Breast epithelium (tissue), 4 donors: Measurements from ENCODE around the gene PIP5KL1. TPM values are rescaled to one million over a fixed set of nuclear protein-coding genes. Genes with fewer than 3 reads are reported as not detected.
A peak's percentile ranks its signal among the peaks of the same experiment; 100 is the strongest.

ENCODE experiments used
- DNase-seq, 2 donors: peaks; one replicate each; pipeline ENCODE4 v3.0.0-alpha.2; 2019; ENCODE audit warnings: low spot score in 2 of 2
- H3K27ac ChIP-seq, 2 donors: fragments of 200-600 bp; sonication (generic) in 1 of 2; one replicate each; pipeline ENCODE4 v1.5.1; 2016 to 2019; ENCODE audit warnings: mild to moderate bottlenecking in 1 of 2
- H3K27me3 ChIP-seq, 2 donors: fragments of 200-600 bp; sonication (generic) in 1 of 2; one replicate each; pipeline versions ENCODE4 v1.5.1 to v1.6.0; 2017 to 2019; ENCODE audit warnings: control low read depth in 1 of 2, mild to moderate bottlenecking in 1 of 2
- H3K36me3 ChIP-seq: fragments of 200-600 bp; one replicate; pipeline ENCODE4 v1.5.1; 2019
- H3K4me1 ChIP-seq, 2 donors: fragments of 200-600 bp; sonication (generic); one replicate each; pipeline ENCODE4 v1.5.1; 2016 to 2019; ENCODE audit warnings: control low read depth in 1 of 2
- H3K4me3 ChIP-seq, 3 donors: fragments of 200-600 bp; sonication (generic); 1 replicate in 2 of 3; 2 replicates in 1 of 3; pipeline ENCODE4 v1.5.1; 2016 to 2019; ENCODE audit warnings: mild to moderate bottlenecking in 3 of 3, moderate library complexity in 2 of 3
- H3K9me3 ChIP-seq, 2 donors: fragments of 200-600 bp; sonication (generic) in 1 of 2; one replicate each; pipeline ENCODE4 v1.5.1; 2016 to 2019; ENCODE audit warnings: control low read depth in 1 of 2
- CTCF ChIP-seq, 3 donors: fragments of 450-650 bp; IDR thresholded peaks; one replicate each; pipeline ENCODE4 v1.5.1; 2016 to 2017; ENCODE audit warnings: antibody characterized with exemption in 3 of 3, mild to moderate bottlenecking in 3 of 3, moderate library complexity in 3 of 3
- POLR2A ChIP-seq: fragments of 450-650 bp; IDR thresholded peaks from one replicate; pipeline ENCODE4 v1.6.1; 2016; ENCODE audit warnings: antibody characterized with exemption, mild to moderate bottlenecking, moderate library complexity
- POLR2AphosphoS5 ChIP-seq, 3 donors: sonication (generic); formaldehyde crosslinking; IDR thresholded peaks; one replicate each; pipeline ENCODE4 v1.6.1; 2017; ENCODE audit warnings: antibody characterized with exemption in 3 of 3
- intact Hi-C: fragments of 100-400 bp; cut with DNase I; formaldehyde crosslinking; loops from one replicate; pipeline ENCODE4 v1.15.1; 2023; ENCODE audit warnings: low total_unique reads
- total RNA-seq, 3 donors: library from RNA; depleted of rRNA; stranded (reverse); fragments of >200 nt; gene quantifications; one replicate each; pipeline ENCODE4 v1.1.0, GENCODE V29; 2016

PIP5KL1 gene
- total RNA-seq, 3 donors from 2014 or later: 2.2 to 10.1 (median 5.2) TPM

GRCh38 chr9:127937056-127937387 is 6.4 kb upstream of the PIP5KL1 start:
- no peak for TF ChIP-seq POLR2AphosphoS5 (IDR thresholded peaks at IDR 0.05)
- TF ChIP-seq POLR2A: no peak
- peak overlapping the region; percentile 66 to 88 for H3K27ac ChIP-seq
- DNase-seq: no peak
- H3K9me3 ChIP-seq: no peaks in the 10 kb centered on the region
- H3K27me3 ChIP-seq: no peaks in the 10 kb centered on the region
- peak overlapping the region; percentile 78 to 89 (median 79) for H3K4me3 ChIP-seq
- H3K36me3 ChIP-seq: no peaks in the 10 kb centered on the region
- intact Hi-C loops: no loop called here
- H3K4me1 ChIP-seq: peaks cover 18 to 25% of the 10 kb centered on the region in 2 donors

- no peaks in the 10 kb centered on the region for H3K36me3 ChIP-seq
- no peak for DNase-seq
- no peaks in the 10 kb centered on the region for H3K9me3 ChIP-seq
- peak overlapping the region in 2 of 3 donors; percentile 79 to 89 for H3K4me3 ChIP-seq
- H3K27ac ChIP-seq: no peak overlapping the region
- H3K27me3 ChIP-seq: no peaks in the 10 kb centered on the region
- intact Hi-C loops: no loop called here
- peaks cover 14 to 25% of the 10 kb centered on the region in 2 donors for H3K4me1 ChIP-seq
- TF ChIP-seq CTCF (IDR thresholded peaks at IDR 0.05): no peak
- no peak for TF ChIP-seq POLR2AphosphoS5 (IDR thresholded peaks at IDR 0.05)
- TF ChIP-seq POLR2A: no peak
These were observed 5.8 kb upstream of the PIP5KL1 start for GRCh38 chr9:127936347-127936852.

- H3K4me1 ChIP-seq: peaks cover 18 to 28% of the 10 kb centered on the region in 2 donors
- H3K27me3 ChIP-seq: no peaks in the 10 kb centered on the region
- H3K4me3 ChIP-seq: peak overlapping the region in 1 of 3 donors; percentile 89
- no peaks in the 10 kb centered on the region for H3K36me3 ChIP-seq
- H3K27ac ChIP-seq: no peak overlapping the region
- TF ChIP-seq POLR2AphosphoS5 (IDR thresholded peaks at IDR 0.05) (no peak), POLR2A (no peak), CTCF (IDR thresholded peaks at IDR 0.05) (no peak)
- intact Hi-C loops: no loop called here
- no peak for DNase-seq
- H3K9me3 ChIP-seq: no peaks in the 10 kb centered on the region
These were observed 5.2 kb upstream of the PIP5KL1 start for GRCh38 chr9:127935765-127936221.

- no peak overlapping the region for H3K4me3 ChIP-seq
- DNase-seq: no peak
- H3K9me3 ChIP-seq: no peaks in the 10 kb centered on the region
- TF ChIP-seq CTCF (IDR thresholded peaks at IDR 0.05): no peak
- no peak for TF ChIP-seq POLR2A
- no peak for TF ChIP-seq POLR2AphosphoS5 (IDR thresholded peaks at IDR 0.05)
- H3K4me1 ChIP-seq: peaks cover 24 to 29% of the 10 kb centered on the region in 2 donors
- intact Hi-C loops: no loop called here
- no peak overlapping the region for H3K27ac ChIP-seq
- no peaks in the 10 kb centered on the region for H3K36me3 ChIP-seq
- no peaks in the 10 kb centered on the region for H3K27me3 ChIP-seq
These were observed 4.4 kb upstream of the PIP5KL1 start for GRCh38 chr9:127934986-127935385.

- Histone ChIP-seq H3K9me3 (no peaks in the 10 kb centered on the region), H3K4me3 (no peak overlapping the region), H3K27ac (no peak overlapping the region), H3K4me1 (peaks cover 24 to 29% of the 10 kb centered on the region in 2 donors), H3K36me3 (no peaks in the 10 kb centered on the region), H3K27me3 (no peaks in the 10 kb centered on the region)
- intact Hi-C loops: no loop called here
- DNase-seq: no peak
- TF ChIP-seq POLR2AphosphoS5 (IDR thresholded peaks at IDR 0.05): no peak
- no peak for TF ChIP-seq CTCF (IDR thresholded peaks at IDR 0.05)
- no peak for TF ChIP-seq POLR2A
These were observed 3.7 kb upstream of the PIP5KL1 start for GRCh38 chr9:127934248-127934647.
